A204.1 (cell line): ENCODE data around the gene C4orf36.

Experiments used
- FAIRE-seq: peaks from 2 replicates; lab custom pipeline; 2012; peaks lifted over from hg19 to GRCh38; lab: Jason Lieb, UNC

The C4orf36 gene, protein sequence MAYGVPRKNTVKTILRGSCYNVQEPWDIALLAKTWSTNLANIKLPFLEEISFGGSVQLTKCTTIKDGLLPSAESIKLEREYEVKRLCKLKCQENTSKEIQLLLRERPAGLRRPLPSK

DNA sequence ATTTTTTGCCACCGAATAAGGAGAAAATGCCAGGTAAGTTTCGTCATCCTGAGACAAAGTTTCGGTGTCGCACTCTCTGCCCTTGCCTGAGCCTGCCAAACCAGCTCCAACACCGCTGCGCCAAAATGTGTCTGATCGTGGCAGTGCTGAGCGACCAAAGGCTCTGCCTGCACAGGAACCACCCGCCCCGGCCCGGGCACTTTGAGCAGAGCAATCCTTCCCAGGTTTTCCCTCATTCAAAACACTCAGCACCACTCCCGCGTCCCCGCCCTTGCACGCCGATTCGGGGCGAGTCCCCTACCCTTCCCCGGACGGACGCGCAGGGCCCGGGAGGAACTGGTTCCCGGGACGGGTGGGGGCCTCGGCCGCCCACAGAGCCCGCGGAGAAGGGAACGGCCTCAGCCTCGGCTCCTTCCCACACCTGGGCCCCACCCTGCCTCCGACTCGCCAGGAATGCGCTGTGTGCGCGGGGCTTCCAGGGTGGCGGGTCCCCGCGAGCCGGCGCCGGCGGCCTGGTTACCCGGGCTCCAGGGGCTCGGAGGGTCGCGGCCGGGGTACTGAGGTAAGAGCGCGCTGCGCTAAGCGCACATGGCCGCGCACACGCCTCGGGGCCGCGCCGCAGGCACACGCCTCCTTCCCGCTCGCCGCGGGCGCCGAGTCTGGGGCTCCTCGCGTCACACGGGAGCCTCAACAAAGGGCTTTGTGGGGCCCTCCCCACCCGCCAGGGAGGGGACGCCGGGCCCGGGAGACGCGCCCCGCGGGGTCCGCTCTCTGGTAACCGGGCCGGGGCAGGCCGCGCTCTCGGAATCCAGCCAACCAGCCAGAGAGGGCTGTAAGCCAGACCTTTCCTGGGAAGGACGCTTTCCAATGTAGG, at the start of gene C4orf36:
C4orf36 (minus strand) TSS at position 661 of the 874 bp plus-strand sequence. CDS start 902 bp downstream, outside the sequence.
- no peak for FAIRE-seq

DNA sequence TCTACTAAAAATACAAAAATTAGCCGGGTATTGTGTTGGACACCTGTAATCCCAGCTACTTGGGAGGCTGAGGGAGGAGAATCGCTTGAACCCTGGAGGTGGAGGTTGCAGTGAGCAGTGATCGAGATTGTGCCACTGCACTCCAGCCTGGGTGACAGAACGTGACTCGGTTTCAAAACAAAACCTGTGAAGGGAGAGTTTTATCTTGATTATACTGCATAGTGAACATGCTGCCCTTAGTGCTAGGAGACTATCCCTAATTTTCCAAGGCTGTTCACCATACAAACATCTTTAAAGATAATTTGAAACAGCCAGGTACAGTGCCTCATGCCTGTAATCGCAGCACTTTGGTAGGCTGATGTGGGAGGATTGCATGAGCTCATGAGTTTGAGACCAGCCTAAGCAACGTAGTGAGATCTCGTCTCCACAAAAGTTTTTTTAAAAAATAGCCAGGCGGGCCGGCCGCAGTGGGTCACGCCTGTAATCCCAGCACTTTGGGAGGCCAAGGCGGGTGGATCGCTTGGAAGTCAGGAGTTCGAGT, 48.8 kb upstream of the C4orf36 start:
- FAIRE-seq: no peak

DNA sequence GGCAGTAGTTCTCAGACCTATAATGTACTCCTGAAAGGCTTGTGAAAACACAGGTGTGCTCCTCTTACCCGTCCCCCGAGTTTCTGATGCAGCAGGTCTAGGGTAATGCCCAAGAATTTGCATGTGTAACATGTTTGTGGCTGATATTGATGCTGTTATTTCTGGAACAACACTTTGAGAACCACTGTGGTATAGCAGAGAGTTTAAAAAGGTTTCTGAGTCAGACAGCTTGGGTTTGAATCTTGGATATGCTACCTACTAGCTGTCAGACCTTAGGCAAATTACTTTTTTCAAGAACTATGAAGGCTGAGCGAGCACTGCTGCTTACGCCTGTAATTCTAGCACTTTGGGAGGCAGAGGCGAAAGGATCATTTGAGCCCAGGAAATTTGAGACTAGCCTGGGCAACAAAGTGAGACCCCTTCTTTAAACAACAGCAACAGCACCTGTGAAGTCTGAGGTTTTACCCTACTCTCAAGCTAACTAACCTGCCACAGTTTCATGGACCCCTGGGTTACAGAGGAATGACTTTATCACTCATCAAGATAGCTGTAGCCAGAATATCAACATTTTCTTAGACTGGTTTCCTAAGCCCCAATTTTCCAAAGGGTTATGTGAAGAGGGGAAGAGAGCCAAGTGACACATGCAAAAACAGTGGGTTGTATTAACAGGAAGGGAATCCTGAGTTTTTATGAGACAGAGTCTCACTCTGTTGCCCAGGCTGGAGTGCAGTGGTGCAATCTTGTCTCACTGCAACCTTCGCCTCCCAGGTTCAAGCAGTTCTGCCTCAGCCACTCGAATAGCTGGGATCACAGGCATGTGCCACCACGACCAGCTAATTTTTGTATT, 47.7 kb upstream of the C4orf36 start:
- FAIRE-seq: no peak

DNA sequence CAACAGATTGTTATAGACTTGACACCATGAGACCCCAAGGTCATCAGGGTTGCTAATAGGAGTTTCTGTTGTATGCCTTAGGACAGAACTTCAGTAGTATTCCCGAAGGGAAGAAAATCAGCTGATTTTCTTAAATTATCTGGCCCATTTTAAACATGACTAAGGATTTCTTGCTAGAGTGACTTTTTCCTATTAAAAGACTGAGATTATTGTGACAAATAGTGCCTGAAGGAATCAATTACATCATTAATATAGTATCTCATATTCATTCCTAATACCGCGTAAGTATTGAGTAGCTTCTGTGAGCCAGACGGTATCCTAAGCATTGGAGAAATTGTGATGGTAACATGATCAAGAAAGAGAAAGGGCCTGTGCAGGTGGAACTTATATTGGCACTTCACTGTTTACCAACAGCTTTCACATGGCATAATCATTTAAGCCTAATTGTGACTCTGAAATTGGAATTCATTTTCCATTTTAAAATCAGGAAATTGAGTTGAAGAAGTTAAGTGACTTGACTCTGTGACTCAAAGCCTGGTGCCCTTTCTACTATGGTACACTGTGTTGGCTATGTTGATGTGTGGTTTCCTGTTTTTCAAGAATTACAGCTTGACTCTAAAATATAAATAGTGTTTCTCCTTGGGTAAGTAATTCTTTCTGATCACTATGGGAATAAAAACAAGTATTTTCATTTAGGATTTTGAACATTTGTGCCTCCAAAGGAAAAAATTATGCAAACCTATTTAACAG, 46.7 kb upstream of the C4orf36 start:
- no peak for FAIRE-seq

DNA sequence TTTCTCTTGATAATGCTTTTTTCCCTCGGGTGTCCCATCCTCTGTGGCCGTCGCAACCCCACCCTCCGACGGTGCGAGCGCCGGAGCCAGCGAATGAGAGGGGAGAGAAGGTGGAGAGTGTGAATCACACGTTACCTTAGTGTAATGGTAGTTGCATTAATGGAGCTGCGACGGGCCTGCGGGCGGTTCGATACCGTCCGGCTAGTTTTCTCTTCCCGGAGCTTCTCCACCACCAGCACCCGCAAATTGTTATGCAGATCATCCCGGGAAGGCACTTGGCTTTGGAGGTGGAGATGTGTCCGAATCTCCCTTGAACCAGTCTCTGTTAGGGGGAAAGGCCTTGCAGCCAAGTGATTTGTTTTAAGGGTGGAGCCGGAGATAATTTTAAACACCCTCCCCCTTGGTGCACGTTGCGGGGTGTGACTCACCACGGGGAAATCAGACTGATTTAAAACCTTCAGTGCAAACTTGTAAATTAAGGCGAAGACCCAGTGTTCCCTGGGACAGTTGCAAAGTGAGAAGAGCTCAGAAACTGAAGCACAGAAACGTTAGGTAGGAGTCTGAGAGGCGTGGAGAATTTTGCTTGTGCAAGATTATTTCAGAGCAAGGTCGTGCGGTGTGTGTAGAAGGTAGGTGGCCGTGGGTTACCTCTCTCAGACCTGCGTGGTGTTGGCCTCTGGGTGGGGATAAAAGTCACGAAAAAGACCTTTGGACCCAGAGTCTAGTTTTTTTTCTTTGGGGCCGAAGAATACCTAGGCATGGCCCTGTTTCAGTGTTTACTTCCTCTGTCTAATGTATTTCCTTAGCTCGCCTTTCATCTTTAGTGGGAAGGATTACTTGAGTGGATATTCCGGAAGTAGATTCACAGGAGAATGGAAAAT, 43.9 kb upstream of the C4orf36 start:
- no peak for FAIRE-seq

DNA sequence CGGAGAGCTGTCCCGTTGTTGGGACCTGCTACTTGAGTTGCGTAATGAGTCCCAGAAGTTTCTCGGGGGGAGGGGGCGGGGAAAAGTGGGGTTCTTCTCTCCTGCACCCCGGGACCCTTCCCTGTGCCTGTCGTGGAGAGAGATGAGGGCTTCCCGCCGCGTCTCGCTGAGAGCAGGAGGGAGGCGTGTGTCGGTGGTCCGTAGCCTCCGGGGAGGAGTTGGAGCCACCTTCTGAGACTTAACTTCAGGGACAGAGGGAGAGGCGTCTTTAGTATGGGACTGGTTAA, 43.3 kb upstream of the C4orf36 start:
- FAIRE-seq: no peak

DNA sequence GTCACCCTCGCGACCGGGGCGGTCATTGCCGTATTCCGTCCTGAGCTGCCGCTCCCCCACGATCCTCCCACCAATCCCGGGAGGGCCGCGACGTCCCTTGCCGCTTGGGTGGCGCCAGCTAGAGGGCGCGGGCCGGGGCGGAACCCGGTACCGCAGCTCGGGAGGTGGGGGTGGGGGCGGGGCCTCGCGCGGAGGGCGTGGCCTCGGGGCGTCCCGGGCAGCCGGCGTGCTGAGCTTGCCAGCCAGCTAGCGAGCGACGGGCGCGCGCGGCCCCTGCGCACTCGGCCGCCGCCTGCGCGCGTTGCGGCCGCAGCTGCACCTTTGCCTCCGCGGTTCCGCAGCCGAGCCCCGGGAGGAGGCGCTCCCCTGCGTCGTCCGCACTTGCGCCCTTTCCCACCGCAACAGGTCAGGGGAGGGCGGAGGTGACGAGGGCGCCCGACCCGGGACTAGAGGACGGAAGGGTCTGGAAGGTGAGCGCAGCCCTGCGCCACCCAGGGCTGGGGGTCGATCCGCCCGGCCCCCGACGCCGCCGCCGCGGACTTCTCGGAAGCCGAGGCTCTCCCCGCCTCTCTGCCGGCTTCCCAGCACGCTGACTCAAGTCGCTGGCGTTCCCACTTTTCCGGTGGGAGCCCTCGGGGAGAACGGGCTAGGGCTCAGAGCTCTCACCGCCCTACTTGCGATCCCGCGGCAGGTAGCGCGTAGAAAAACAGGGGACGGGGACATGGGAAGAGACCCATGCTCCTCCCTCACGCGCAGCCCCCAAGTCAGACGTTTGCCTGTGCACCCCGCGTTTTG, 42.7 kb upstream of the C4orf36 start, which contains the start of gene AFF1:
AFF1 (plus strand) TSS at position 241 of the 795 bp plus-strand sequence. CDS start 13,523 bp downstream, outside the sequence.
- no peak for FAIRE-seq

DNA sequence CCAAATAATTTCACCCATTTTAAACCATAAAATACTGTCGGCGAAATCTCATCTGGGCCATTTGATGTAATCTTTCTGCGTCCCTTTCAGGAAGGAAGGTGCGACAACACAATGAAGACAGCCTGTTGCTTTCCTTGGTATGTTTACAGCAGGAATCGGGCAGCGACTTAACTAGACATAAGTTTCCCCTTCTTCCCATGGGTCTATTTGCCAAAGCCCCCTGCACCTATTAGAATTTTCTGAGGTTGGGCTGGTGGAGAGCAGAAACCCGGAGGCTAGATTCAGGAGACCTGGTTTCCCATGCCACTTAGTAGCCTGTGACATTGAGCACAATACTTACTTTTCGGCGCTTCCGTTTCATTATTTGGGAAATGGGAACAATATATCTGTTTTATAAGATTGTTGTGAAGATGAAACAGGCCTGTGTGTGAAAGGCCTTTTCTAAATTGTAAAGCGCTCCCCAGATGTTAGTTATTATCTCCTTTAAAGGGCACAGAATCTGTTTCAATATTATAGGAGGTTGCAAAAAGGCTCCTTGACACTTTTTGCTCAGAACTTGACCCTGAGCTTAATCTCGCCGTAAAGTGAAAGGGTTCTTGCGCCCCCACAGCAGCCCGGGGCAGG, 42.0 kb upstream of the C4orf36 start:
- no peak for FAIRE-seq

DNA sequence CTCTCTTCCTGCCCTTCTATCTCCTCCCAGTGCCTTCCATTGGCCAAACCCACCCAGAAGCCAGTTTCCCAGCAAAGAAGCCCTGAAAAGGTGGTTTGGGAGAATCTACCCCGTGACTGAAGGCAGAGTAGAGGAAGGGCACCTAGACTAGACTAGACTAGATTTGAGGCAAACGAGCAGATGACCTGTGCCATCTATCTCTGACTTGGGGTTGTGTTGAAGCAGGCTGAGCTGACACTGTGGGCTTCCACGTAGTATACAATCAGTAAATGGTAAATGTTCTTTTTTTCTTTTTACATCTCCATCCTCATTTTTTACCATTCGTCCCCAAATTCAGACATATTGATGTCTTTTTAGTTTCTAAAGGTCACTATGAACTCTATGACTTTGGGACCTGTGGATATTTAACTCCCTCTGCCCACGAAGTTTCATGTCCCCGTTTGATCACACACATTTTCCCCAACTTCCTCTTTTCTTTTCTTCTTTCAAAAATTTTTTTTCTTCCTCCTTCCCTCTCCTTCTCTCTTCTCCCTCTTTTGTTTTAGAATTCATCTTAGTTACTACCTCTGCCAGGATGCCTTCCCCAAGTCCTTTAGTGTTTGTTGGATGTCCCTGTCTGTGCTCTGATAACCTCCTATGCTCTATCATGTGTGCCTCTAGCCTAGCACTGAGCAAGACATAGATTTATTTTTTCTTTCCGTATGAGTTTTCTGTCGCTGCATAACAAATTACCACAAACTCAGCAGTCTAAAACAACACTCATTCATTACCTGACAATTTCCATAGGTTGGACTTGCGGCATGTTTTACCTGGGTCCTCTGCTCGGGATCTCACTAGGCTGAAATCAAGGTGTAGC, 36.4 kb upstream of the C4orf36 start:
- no peak for FAIRE-seq

DNA sequence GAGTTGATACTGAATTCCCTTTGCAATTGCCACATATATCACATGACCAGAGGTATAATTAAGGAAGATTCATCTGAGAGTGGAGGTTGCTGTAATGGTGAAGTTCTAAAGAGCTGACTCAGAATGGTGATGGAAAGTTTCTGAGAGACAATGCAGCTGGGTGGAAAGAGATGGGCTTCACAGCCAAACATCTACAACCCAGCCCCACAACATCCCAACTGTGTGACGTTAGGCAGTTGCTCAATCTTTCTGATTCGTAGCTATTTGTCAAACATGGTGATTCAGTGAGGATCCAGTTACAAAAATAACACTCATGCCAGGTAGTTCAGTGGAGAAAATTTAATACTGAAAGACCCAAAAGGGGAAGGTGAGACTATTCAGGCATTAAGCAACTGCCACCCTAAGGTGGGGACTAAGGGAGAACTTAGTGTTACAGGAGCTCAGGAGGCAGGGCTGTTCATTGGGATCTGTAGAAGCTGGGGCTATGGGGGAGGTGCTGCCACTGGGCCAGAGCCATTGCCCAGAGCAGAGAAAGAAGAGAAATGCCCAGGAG, 35.7 kb upstream of the C4orf36 start:
- no peak for FAIRE-seq

DNA sequence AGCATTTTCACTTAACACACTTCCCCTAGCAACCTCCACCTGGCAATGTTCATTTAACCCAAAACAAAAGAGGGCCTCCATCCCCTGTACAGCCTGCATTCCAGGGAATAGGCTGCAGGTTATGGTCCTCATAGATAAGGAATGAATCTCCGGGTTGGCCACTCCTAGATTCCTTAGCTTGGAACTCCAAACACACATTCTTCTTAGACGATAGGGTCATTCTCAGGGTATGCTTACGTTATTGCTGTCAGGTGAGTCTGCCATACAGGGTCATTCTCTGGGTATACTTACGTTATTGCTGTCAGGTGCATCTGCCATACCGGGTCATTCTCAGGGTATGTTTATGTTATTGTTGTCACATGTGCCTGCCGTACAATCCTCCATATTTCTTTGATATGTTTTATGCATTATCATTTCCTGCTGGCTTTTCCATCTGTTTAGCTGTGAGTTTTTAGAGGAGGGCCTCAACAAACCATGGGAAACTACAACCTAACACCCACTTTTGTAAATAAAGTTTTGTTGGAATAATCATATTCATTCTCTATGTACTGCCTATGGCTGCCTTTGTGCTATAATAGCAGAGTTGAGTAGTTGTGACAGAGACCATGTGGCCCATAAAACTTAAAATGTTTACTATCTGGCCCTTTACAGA, 34.3 kb upstream of the C4orf36 start:
- no peak for FAIRE-seq

DNA sequence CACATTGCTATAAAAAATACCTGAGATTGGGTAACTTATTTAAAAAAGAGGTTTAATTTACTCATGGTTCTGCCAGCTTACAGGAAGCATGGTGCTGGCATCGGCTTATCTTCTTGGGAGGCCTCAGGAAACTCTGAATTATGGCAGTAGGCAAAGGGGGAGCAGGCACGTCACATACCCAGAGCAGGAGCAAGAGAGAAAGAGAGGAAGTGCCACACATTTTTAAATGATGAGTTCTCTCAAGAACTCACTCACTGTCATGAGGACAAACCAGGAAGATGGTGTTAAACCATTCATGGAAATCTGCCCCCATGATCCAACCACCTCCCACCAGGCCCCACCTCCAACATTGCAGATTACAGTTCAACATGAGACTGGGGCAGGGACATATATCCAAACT, 32.6 kb upstream of the C4orf36 start:
- FAIRE-seq: no peak

DNA sequence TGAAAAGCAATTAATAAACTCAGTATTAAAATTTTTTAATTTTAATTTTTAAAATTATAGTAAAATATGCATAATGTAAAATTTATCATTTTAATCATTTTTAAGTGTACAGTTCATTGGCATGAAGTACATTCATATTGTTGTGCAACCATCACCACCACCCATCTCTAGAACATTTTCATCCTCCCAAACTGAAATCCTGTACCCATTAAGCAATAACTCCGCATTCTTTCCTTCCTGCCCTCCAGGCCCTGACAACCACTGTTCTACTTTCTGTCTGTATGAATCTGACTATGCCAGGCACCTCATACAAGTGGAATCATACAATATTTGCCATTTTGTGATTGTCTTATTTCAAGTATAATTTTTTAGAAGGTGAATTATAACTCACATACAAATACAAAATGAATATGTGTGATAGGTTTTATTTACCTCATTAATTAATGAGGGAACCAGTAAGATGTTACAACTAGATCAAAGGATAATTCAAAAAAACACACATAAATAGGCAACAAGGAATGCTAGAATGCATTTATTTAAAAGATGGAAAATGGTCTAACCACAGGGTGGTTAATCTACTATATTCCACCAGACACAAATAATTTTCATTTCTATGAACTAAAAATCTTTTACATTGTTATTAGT, 29.5 kb upstream of the C4orf36 start:
- FAIRE-seq: no peak

DNA sequence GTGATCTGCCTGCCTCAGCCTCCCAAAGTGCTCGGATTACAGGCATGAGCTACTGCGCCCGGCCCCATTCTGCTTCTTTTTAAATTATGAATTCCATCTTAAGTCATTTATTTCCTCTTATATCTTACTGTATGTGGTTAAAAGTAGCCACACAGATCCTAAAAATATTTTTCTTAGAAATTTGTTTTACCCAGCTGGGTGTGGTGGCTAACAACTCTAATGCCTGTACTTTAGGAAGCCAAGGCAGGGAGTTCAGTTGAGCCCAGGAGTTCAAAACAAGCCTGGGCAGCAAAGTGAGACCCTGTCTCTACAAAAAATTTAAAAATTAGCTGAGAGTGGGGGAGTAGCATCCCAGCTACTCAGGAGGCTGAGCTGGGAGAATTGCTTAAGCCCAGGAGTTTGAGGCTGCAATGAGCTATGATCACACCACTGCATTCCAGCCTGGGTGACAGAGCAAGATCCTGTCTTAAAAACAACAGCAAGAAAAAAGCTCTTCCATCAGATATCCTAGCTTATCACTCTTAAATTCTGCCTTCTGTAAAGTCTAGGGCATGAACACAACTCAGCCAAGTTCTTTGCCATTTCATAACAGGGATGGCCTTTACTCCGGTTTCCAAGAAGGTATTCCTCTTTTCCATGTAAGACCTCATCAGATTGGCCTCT, 27.5 kb upstream of the C4orf36 start:
- no peak for FAIRE-seq

DNA sequence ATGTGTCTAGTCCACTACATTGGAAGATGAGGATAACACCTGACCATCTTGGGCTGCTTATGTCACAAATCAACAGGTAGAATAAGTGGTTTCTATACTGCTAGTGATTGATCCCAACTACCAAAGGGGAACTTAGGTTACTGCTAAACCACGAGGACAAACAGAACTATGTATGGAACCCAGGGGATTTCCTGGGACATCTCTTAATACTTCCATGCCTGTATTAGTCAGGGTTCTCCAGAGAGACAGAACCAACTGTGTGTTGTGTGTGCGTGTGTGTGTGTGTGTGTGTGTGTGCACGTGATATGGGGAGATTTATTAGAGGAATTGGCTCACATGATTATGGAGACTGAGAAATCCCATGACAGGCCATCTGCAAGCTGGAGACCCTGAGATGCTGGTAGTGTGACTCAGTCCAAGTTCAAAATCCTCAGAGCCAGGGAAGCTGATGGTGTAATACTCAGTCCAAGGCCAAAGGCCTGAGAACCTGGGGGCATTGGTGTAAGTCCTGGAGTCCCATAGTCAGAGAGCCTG, 26.4 kb upstream of the C4orf36 start:
- FAIRE-seq: no peak

DNA sequence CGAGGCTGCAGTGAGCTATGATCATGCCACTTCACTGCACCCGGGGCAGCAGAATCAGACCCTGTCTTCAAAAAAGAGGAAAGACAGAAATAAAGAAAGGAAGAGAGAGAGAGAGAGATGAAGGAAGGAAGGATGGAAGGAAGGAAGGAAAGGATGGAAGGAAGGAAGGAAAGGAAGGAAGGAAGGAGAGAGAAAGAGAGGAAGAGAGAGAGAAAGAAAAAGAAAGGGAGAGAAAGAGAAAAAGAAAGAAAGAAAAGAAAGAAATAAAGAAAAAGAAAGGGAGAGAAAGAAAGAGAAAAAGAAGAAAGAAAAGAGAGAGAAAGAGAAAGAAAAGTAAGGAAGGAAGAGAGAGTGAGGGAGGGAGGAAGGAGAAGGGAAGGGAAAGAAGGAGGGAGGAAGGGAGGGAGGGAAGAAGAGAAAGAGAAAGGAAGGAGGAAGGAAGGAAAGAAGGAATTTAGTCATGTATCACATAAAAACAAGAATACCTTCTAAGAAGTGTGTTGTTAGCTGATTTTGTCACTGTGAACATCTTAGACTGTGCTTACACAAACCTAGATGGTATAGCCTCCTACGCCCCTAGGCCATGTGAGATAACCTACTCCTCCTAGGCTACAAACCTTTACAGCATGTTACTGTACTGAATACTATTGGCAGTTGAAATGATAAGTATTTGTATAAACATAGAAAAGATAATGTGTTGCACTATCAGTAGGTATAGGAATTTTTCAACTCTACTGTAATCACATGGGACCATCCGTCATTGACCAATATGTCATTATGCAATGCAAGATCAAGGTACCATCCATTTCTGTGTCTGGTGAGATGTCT, 25.2 kb upstream of the C4orf36 start:
- no peak for FAIRE-seq
